NCI-H2171 (cell line): ENCODE measurements around the gene PRSS21.

ENCODE experiments used
- DNase-seq: peaks from one replicate; lab custom pipeline; 2025; lab: John Stamatoyannopoulos, UW

The PRSS21 gene

DNA sequence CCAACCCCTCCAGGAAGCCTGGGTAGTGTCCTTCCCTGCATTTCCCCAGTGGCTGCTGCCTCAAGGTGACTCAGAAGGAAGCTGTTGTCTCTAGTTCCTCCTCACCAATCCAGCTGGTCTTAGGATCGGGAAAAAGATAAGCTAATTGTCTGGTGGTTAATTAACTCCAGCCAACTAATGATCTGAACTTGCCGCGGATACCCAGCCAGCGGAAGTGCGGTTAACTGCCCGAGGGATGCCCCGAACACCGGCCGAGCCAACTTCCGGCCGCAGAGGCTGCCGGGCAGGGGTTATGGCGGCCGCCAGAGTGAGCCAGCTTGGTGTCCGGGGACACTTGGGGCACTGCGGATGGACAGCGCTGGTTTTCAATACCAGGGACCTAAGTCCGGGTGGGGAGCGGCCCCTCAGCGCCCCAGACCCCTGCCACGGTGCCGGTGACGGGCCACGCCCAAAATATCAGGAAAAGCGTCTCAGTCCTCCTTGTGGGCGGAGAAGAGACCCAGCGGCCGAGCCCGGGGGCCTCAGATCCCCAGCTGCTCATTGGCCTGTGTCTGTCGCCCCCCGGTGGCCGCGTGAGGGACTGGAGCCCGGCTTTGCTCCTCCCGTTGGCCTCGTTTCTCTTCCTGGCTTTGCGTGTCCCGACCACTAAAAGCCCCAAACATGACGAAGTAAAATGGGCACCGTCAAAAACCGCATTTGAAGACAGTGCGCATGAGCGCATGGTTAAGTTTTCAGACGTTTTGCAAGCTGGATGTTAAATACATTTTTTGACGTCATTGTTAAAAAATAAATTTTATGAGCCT lies 51.2 kb downstream of the PRSS21 start:
- peak; percentile 81 for DNase-seq
